H9 (cell line): ENCODE measurements around the gene TTN. TPM values are rescaled to one million over a fixed set of nuclear protein-coding genes. Genes with fewer than 3 reads are reported as not detected.

Source experiments
- DNase-seq: peaks from one replicate; pipeline ENCODE4 v3.0.0-alpha.2; 2017
- H2AFZ ChIP-seq: one replicate; pipeline ENCODE4 v1.6.1; 2013; ENCODE audit warnings: mild to moderate bottlenecking, low read length, control low read depth, moderate library complexity
- H2AK5ac ChIP-seq: 2 replicates; pipeline ENCODE4 v1.6.1; 2013; ENCODE audit warnings: low read length, control low read depth, mixed read lengths; ENCODE audit not compliant: insufficient read length
- H2BK120ac ChIP-seq: one replicate; pipeline ENCODE4 v1.6.1; 2013; ENCODE audit warnings: low read depth, mild to moderate bottlenecking, low read length, control low read depth, inconsistent platforms; ENCODE audit not compliant: poor library complexity, severe bottlenecking
- H2BK12ac ChIP-seq: 2 replicates; pipeline ENCODE4 v1.6.1; 2013; ENCODE audit warnings: low read length, control low read depth, mixed read lengths, low read depth; ENCODE audit not compliant: insufficient read length
- H2BK15ac ChIP-seq: 2 replicates; pipeline ENCODE4 v1.6.1; 2013; ENCODE audit warnings: low read depth, low read length, control low read depth
- H2BK20ac ChIP-seq: one replicate; pipeline ENCODE4 v1.6.1; 2013; ENCODE audit warnings: low read depth, mild to moderate bottlenecking, low read length, control low read depth, inconsistent platforms; ENCODE audit not compliant: poor library complexity, severe bottlenecking
- H2BK5ac ChIP-seq: 2 replicates; pipeline ENCODE4 v1.6.1; 2013; ENCODE audit warnings: low read length, control low read depth, mixed read lengths; ENCODE audit not compliant: insufficient read length
- H3K14ac ChIP-seq: 2 replicates; pipeline ENCODE4 v1.6.1; 2013; ENCODE audit warnings: low read length, control low read depth; ENCODE audit not compliant: insufficient read depth
- H3K18ac ChIP-seq: 2 replicates; pipeline ENCODE4 v1.6.1; 2013; ENCODE audit warnings: low read depth, mild to moderate bottlenecking, mixed read lengths, low read length, control low read depth; ENCODE audit not compliant: insufficient read length
- H3K23ac ChIP-seq: 2 replicates; pipeline ENCODE4 v1.6.1; 2013; ENCODE audit warnings: low read length, control low read depth, mixed read lengths, low read depth; ENCODE audit not compliant: insufficient read length
- H3K23me2 ChIP-seq: 2 replicates; pipeline ENCODE4 v1.6.1; 2013; ENCODE audit warnings: low read depth, mild to moderate bottlenecking, mixed read lengths, low read length, control low read depth; ENCODE audit not compliant: insufficient read length, poor library complexity, severe bottlenecking
- H3K27ac ChIP-seq: 2 replicates; pipeline ENCODE4 v1.5.1; 2013; ENCODE audit warnings: low read length, control low read depth, mixed read lengths, low read depth; ENCODE audit not compliant: insufficient read length
- H3K27me3 ChIP-seq: 2 replicates; pipeline ENCODE4 v1.6.1; 2013; ENCODE audit warnings: low read length, control low read depth, inconsistent platforms; ENCODE audit not compliant: insufficient read depth
- H3K4ac ChIP-seq: 2 replicates; pipeline ENCODE4 v1.6.1; 2013; ENCODE audit warnings: low read depth, mild to moderate bottlenecking, control low read depth, inconsistent platforms, low read length, moderate library complexity
- H3K4me1 ChIP-seq: 2 replicates; pipeline ENCODE4 v1.6.1; 2013; ENCODE audit warnings: low read length, control low read depth, inconsistent platforms; ENCODE audit not compliant: insufficient read depth
- H3K4me2 ChIP-seq: 2 replicates; pipeline ENCODE4 v1.6.1; 2013; ENCODE audit warnings: low read length, control low read depth, mixed read lengths; ENCODE audit not compliant: insufficient read length, insufficient read depth
- H3K56ac ChIP-seq: 2 replicates; pipeline ENCODE4 v1.6.1; 2013; ENCODE audit warnings: low read depth, mild to moderate bottlenecking, mixed read lengths, low read length, control low read depth; ENCODE audit not compliant: insufficient read length
- H3K79me1 ChIP-seq: 2 replicates; pipeline ENCODE4 v1.6.1; 2013; ENCODE audit warnings: low read depth, mild to moderate bottlenecking, moderate library complexity, low read length, control low read depth, inconsistent platforms; ENCODE audit not compliant: insufficient read depth, poor library complexity, severe bottlenecking
- H3K79me2 ChIP-seq: 2 replicates; pipeline ENCODE4 v1.6.1; 2013; ENCODE audit warnings: low read length, control low read depth, inconsistent platforms; ENCODE audit not compliant: insufficient read depth
- H3K9ac ChIP-seq: 2 replicates; pipeline ENCODE4 v1.6.1; 2013; ENCODE audit warnings: low read length, control low read depth, mixed read lengths; ENCODE audit not compliant: insufficient read length; ENCODE audit errors: extremely low read depth
- H3K9me3 ChIP-seq: one replicate; pipeline ENCODE4 v1.6.1; 2013; ENCODE audit warnings: low read depth, low read length, inconsistent platforms; ENCODE audit not compliant: control insufficient read depth
- H3T11ph ChIP-seq: one replicate; pipeline ENCODE4 v1.6.1; 2013; ENCODE audit warnings: mild to moderate bottlenecking, low read length, control low read depth, inconsistent platforms
- H4K20me1 ChIP-seq: one replicate; pipeline ENCODE4 v1.6.1; 2013; ENCODE audit not compliant: control insufficient read depth, insufficient read length, insufficient read depth
- H4K5ac ChIP-seq: 2 replicates; pipeline ENCODE4 v1.6.1; 2013; ENCODE audit warnings: low read depth, mild to moderate bottlenecking, mixed read lengths, low read length, control low read depth; ENCODE audit not compliant: insufficient read length
- H4K8ac ChIP-seq: replicated peaks from 2 replicates; pipeline ENCODE4 v1.6.1; 2013; ENCODE audit warnings: low read length, control low read depth, mixed read lengths, low read depth; ENCODE audit not compliant: insufficient read length
- H4K91ac ChIP-seq: 2 replicates; pipeline ENCODE4 v1.6.1; 2013; ENCODE audit warnings: low read depth, mild to moderate bottlenecking, moderate library complexity, mixed read lengths, low read length, control low read depth; ENCODE audit not compliant: insufficient read length
- H3K27ac Mint-ChIP-seq, 3 experiments: 2 replicates in 2 of 3; 3 replicates in 1 of 3; pipeline ENCODE4 v1.8.0; 2020 to 2021; ENCODE audit warnings: mixed read lengths in 3 of 3, mild to moderate bottlenecking in 1 of 3, moderate library complexity in 1 of 3
- H3K27me3 Mint-ChIP-seq: 2 replicates; pipeline ENCODE4 v1.8.0; 2021; ENCODE audit warnings: low read depth, mild to moderate bottlenecking, moderate library complexity, mixed read lengths
- H3K36me3 Mint-ChIP-seq, 3 experiments: 2 replicates in 2 of 3; 3 replicates in 1 of 3; pipeline ENCODE4 v1.8.0; 2020 to 2021; ENCODE audit warnings: low read depth in 3 of 3, mixed read lengths in 3 of 3; ENCODE audit not compliant: insufficient read depth in 1 of 3
- H3K4me1 Mint-ChIP-seq, 2 experiments: 2 replicates each; pipeline ENCODE4 v1.8.0; 2020; ENCODE audit warnings: mixed read lengths in 2 of 2
- H3K4me3 Mint-ChIP-seq, 2 experiments: 2 replicates in 1 of 2; 3 replicates in 1 of 2; pipeline ENCODE4 v1.8.0; 2020 to 2021; ENCODE audit warnings: mild to moderate bottlenecking in 2 of 2, mixed read lengths in 2 of 2, moderate library complexity in 1 of 2
- H3K9me3 Mint-ChIP-seq, 2 experiments: 2 replicates in 1 of 2; 3 replicates in 1 of 2; pipeline ENCODE4 v1.8.0; 2020; ENCODE audit warnings: mild to moderate bottlenecking in 2 of 2, mixed read lengths in 2 of 2, moderate library complexity in 1 of 2
- CTCF ChIP-seq: fragments of 200-600 bp; sonication (generic); conservative IDR thresholded peaks from 3 replicates; pipeline ENCODE4 v1.8.0; 2021; ENCODE audit warnings: antibody characterized with exemption, mild to moderate bottlenecking
- total RNA-seq: library from RNA; stranded (reverse); gene quantifications from 2 replicates; pipeline ENCODE4 v1.2.1, GENCODE V29; 2021

TTN gene
- total RNA-seq, 1 experiment from 2014 or later: 0.70 TPM

GRCh38 chr2:178747767-178748166 lies 59.5 kb downstream of the TTN start:
- no peak overlapping the region for H2BK120ac ChIP-seq
- H2BK15ac ChIP-seq: no peak overlapping the region
- H4K20me1 ChIP-seq: no peaks in the 10 kb centered on the region
- H4K5ac ChIP-seq: no peak overlapping the region
- no peaks in the 10 kb centered on the region for H3K23me2 ChIP-seq
- H3K9ac ChIP-seq: no peak overlapping the region
- no peak overlapping the region for H2BK20ac ChIP-seq
- Mint-ChIP-seq H3K36me3 (no peaks in the 10 kb centered on the region), H3K4me1 (no peaks in the 10 kb centered on the region), H3K4me3 (no peak overlapping the region), H3K27me3 (no peaks in the 10 kb centered on the region), H3K9me3 (no peaks in the 10 kb centered on the region), H3K27ac (no peak overlapping the region)
- no peak for TF ChIP-seq CTCF
- H2AK5ac ChIP-seq: no peak overlapping the region
- no peaks in the 10 kb centered on the region for H3K79me2 ChIP-seq
- no peak overlapping the region for H3T11ph ChIP-seq
- H2BK12ac ChIP-seq: no peak overlapping the region
- H3K18ac ChIP-seq: no peak overlapping the region
- H3K23ac ChIP-seq: no peak overlapping the region
- DNase-seq: no peak
- H3K4me1 ChIP-seq: no peaks in the 10 kb centered on the region
- no peaks in the 10 kb centered on the region for H3K79me1 ChIP-seq
- H4K8ac ChIP-seq: no peak overlapping the region
- H3K27me3 ChIP-seq: no peaks in the 10 kb centered on the region
- no peak overlapping the region for H3K56ac ChIP-seq
- H3K27ac ChIP-seq: no peak overlapping the region
- no peak overlapping the region for H4K91ac ChIP-seq
- H3K4me2 ChIP-seq: no peak overlapping the region
- no peak overlapping the region for H3K4ac ChIP-seq
- no peak overlapping the region for H2BK5ac ChIP-seq
- H3K14ac ChIP-seq: no peak overlapping the region
- no peaks in the 10 kb centered on the region for H3K9me3 ChIP-seq
- H2AFZ ChIP-seq: no peak overlapping the region
